Peyer's patch (tissue), 4 donors: ENCODE measurements around the gene DIO3.

Experiments
- CTCF ChIP-seq, 6 experiments: fragments of 450-650 bp in 4 of 6; fragments of 200-600 bp in 2 of 6; sonication (generic) in 1 of 6; IDR thresholded peaks; one replicate each; pipeline ENCODE4 v1.5.1; 2017 to 2019; ENCODE audit warnings: antibody characterized with exemption in 6 of 6, mild to moderate bottlenecking in 3 of 6, moderate library complexity in 1 of 6
- POLR2A ChIP-seq, 2 donors: fragments of 450-650 bp; IDR thresholded peaks; one replicate each; pipeline ENCODE4 v1.5.1; 2017; ENCODE audit warnings: antibody characterized with exemption in 2 of 2, mild to moderate bottlenecking in 2 of 2, moderate library complexity in 2 of 2

- no peak for TF ChIP-seq POLR2A (IDR thresholded peaks at IDR 0.05)
- TF ChIP-seq CTCF (IDR thresholded peaks at IDR 0.05), result no peak
These were observed 26.1 kb upstream of the DIO3 start for GRCh38 chr14:101535232-101535631.
